AG10803 (cell line): ENCODE measurements around the gene KRTAP9-1.

Source experiments
- DNase-seq: peaks from one replicate; pipeline ENCODE4 v3.0.0; 2010; ENCODE audit warnings: low read depth
- H3K4me3 ChIP-seq: 2 replicates; pipeline ENCODE4 v1.5.1; 2011; ENCODE audit warnings: mild to moderate bottlenecking, low read length, control low read depth
- TF ChIP-seq, protein P1 (sequence below): conservative IDR thresholded peaks from 2 replicates; pipeline ENCODE4 v1.5.1; 2011; ENCODE audit warnings: mild to moderate bottlenecking, low read length, control low read depth, inconsistent platforms

KRTAP9-1 gene

DNA sequence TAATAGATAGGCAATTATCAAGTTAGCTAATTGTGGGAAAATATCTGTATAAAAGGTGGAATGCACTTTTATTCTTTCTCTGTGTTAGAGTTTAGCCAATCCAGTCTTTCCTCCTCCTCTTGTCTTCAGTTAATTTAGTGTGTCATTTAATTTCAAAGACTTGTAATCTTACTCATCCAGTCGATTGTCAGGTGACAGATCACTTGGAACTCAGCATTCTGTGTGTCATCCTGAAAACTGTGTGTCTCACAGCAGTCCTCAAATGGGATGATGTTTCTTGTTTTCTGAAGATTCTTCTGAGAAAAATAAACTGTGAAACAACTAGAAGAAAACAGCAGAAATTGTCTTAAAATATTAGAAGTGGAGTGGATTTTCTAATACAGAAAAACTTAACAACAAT lies 4.7 kb upstream of the KRTAP9-1 start:
- TF ChIP-seq, protein P1, sequence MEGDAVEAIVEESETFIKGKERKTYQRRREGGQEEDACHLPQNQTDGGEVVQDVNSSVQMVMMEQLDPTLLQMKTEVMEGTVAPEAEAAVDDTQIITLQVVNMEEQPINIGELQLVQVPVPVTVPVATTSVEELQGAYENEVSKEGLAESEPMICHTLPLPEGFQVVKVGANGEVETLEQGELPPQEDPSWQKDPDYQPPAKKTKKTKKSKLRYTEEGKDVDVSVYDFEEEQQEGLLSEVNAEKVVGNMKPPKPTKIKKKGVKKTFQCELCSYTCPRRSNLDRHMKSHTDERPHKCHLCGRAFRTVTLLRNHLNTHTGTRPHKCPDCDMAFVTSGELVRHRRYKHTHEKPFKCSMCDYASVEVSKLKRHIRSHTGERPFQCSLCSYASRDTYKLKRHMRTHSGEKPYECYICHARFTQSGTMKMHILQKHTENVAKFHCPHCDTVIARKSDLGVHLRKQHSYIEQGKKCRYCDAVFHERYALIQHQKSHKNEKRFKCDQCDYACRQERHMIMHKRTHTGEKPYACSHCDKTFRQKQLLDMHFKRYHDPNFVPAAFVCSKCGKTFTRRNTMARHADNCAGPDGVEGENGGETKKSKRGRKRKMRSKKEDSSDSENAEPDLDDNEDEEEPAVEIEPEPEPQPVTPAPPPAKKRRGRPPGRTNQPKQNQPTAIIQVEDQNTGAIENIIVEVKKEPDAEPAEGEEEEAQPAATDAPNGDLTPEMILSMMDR: no peak
- no peak for DNase-seq

DNA sequence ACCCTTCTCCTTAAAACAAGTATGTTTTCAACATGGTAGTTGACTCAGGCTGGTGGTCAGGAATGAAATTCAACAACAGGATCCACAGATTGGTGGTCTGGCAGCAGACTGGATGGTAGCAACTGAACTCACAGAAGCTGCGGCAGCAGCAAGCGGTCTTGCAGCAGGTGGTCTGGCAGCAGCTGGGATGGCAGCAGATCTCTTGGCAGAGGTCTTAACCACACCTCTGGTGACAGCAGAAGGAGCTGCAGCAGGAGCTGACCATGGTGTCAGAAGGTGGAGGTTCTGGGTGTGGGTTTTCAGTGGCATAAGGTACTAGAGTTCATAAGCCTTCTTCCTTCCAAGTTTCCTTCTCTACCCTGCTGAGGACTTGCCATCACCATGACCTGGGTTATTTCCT lies 2.8 kb upstream of the KRTAP9-1 start:
- H3K4me3 ChIP-seq: no peak overlapping the region
- TF ChIP-seq, protein P1: no peak
- DNase-seq: no peak

More for the DNA sequence above, 4.7 kb upstream of the KRTAP9-1 start:
- no peak overlapping the region for H3K4me3 ChIP-seq

DNA sequence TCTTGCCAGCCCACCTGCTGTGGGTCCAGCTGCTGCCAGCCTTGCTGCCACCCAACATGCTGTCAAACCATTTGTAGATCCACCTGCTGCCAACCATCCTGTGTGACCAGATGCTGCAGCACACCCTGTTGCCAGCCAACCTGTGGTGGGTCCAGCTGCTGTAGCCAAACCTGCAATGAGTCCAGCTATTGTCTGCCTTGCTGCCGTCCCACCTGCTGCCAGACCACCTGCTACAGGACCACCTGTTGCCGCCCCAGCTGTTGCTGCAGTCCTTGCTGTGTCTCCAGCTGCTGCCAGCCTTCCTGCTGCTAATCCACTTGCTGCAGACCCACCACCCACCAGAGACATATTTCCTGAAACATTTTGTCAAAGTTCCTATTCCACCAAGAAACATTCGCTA lies 641 bp downstream of the KRTAP9-1 start:
- TF ChIP-seq, protein P1: no peak
- no peak for DNase-seq
- no peak overlapping the region for H3K4me3 ChIP-seq

DNA sequence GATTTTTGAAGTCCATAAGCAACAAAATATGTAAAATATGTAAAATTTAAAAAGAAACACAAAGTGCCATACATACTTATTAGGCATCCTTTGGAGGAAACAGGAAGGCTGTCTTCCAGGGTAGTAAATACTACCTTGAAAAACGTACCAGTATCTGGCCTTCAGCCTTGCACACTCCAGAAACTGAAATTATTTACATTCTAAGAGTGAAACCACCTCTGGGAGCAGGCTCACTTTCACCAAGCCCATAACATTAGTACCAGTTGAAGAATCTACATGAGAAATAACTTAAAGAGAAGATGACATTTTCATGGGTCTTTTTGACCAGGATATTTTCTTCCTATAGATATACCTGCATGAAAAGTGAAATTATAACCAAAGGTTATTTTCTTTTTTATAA lies 6.4 kb downstream of the KRTAP9-1 start:
- no peak overlapping the region for H3K4me3 ChIP-seq
- DNase-seq: no peak
- TF ChIP-seq, protein P1: no peak

DNA sequence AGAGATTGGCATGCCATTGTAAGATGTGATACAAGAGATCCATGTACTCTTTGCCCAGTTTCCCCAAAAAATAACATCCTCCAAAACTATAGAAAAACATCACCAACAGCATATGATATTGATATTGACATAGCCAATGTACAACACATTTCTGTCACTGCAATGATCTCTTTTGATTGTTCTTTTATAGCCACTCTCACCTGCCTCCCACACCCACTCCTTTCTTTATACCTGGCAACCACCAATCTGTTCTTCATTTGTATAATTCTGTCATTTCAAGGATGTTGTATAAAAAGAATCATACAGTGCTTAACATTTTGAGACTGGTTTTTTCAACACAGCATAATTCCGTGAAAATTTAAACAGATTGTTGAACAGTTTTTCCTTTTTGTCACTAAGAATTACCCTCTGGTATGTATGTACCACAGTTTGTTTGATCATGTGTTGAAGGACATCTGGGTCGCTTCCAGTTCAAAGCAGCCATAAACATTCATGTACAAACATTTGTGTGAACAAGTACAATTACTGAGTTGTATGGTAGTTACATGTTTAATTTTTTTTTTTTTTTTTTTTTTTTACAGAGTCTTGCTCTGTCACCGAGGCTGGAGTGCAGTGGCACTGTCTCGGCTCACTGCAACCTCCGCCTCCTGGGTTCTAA lies 9.9 kb downstream of the KRTAP9-1 start:
- TF ChIP-seq, protein P1: no peak
- no peak for DNase-seq

DNA sequence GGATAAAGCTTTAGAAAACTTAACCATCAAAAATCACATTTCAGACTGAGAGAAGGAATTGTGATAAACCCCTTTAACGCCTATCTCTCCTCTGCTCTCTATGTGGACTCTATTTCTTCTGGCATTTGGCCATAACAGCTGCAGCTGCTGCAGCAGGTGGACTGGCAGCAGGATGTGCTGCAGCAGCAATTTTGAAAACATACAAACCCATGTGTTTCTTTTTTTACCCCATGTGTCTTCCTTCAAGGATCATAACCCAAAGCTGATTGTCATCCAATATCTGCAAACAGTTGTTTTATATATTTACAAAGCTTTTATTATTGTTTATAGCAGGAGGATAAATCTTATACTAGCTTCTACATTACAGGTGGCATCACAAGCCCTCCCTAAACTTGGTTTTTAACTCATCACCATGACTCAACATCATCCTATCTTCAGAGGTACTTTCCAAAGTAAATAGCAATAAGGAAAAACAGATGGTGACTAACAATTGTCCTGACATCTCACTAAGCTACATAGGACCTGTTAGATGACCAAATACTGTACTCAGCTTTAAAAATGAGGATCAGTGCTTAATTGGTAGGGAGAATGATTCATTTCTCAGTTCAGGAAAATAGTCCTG lies 22.3 kb downstream of the KRTAP9-1 start:
- H3K4me3 ChIP-seq: no peak overlapping the region
- peak; percentile 51 for DNase-seq
- TF ChIP-seq, protein P1: no peak

More for the DNA sequence above, 9.9 kb downstream of the KRTAP9-1 start:
- H3K4me3 ChIP-seq: no peak overlapping the region

DNA sequence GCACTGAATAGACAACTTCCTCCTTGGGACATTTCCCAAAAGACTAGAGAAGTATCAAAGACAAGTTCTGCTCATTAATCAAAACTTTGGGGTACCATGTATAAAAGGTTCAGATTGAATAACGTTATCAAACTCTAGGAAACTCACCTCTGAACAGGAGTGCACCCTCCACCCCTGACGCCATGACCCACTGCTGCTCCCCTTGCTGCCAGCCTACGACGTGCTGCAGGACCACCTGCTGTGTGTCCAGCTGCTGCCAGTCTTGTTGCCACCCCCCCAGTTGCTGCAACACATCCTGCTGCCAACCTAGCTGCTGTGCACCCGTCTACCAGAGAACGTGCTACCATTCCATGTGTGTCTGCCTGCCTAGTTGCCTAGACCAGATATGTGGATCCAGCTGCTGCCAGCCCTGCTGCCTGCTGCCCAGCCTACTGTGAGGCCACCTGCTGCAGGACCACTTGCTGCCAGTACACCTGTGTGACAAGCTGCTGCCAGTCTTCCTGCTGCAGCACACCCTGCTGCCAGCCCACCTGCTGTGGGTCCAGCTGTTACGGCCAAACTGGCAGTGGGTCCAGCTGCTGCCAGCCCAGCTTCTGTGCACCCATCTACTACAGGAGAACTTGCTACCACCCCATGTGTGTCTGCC lies 23.0 kb downstream of the KRTAP9-1 start:
- TF ChIP-seq, protein P1: no peak
- no peak for DNase-seq
- no peak overlapping the region for H3K4me3 ChIP-seq
